HG02623 (cell line): ENCODE results near the gene PEX13.
A peak's percentile ranks its signal among the peaks of the same experiment; 100 is the strongest.
"Not testable (repeated sequence)": the region's sequence is repeated elsewhere in the genome, so short reads cannot be mapped to it uniquely, and the experiment has no call there.

Experiments
- ATAC-seq: cut with Tn5 transposase; IDR thresholded peaks from one replicate; pipeline ENCODE4 v1.9.1; 2021; ENCODE audit warnings: moderate library complexity; ENCODE audit not compliant: unreplicated experiment

PEX13 gene

GRCh38 chr2:61017556-61018317 is at the start of gene PEX13, which contains the start of gene PUS10:
Gene PEX13, plus strand, starts transcription at chr2:61017720. Its CDS starts 40 bp downstream, at chr2:61017760.
Gene PUS10, minus strand, starts transcription at chr2:61018255. Its CDS starts 6,365 bp downstream, at chr2:61011890.
- peak; percentile 78 for ATAC-seq

GRCh38 chr2:60972889-60973656 is 44.4 kb upstream of the PEX13 start:
- no peak for ATAC-seq

GRCh38 chr2:60973705-60974104 is 43.8 kb upstream of the PEX13 start:
- ATAC-seq, result no peak

GRCh38 chr2:60974652-60975051 is 42.9 kb upstream of the PEX13 start:
- no peak for ATAC-seq

GRCh38 chr2:60976256-60976850 is 41.2 kb upstream of the PEX13 start:
- ATAC-seq, result no peak

- ATAC-seq, result peak; percentile 35
Observed at GRCh38 chr2:60976875-60977561, 40.5 kb upstream of the PEX13 start.

GRCh38 chr2:60977562-60977895 is 40.0 kb upstream of the PEX13 start:
- no peak for ATAC-seq

GRCh38 chr2:60979231-60979630 is 38.3 kb upstream of the PEX13 start:
- ATAC-seq, result no peak

- no peak for ATAC-seq
Observed at GRCh38 chr2:60980071-60980815, 37.3 kb upstream of the PEX13 start.

- ATAC-seq, result not testable (repeated sequence)
Observed at GRCh38 chr2:60982066-60982465, 35.5 kb upstream of the PEX13 start.

GRCh38 chr2:60984720-60985119 is 32.8 kb upstream of the PEX13 start:
- ATAC-seq, result peak; percentile 60

GRCh38 chr2:60987041-60987440 is 30.5 kb upstream of the PEX13 start:
- ATAC-seq, result no peak

GRCh38 chr2:60987656-60988055 is 29.9 kb upstream of the PEX13 start:
- not testable (repeated sequence) for ATAC-seq

GRCh38 chr2:60989259-60989658 is 28.3 kb upstream of the PEX13 start:
- ATAC-seq, result no peak

- ATAC-seq, result no peak
Observed at GRCh38 chr2:60991644-60992043, 25.9 kb upstream of the PEX13 start.

GRCh38 chr2:60992985-60993392 is 24.5 kb upstream of the PEX13 start:
- ATAC-seq, result peak; percentile 96

- no peak for ATAC-seq
Observed at GRCh38 chr2:60994131-60994530, 23.4 kb upstream of the PEX13 start.

GRCh38 chr2:60998628-60999545 is 18.6 kb upstream of the PEX13 start:
- no peak for ATAC-seq

GRCh38 chr2:61005736-61006135 is 11.8 kb upstream of the PEX13 start:
- no peak for ATAC-seq
